K562 (cell line): ENCODE results near the gene RCHY1. TPM values are rescaled to one million over a fixed set of nuclear protein-coding genes. Genes with fewer than 3 reads are reported as not detected.

Source experiments
- ATAC-seq: fragments of 200-7000 bp; cut with Tn5 transposase; 3 replicates; pipeline ENCODE4 v1.9.1; 2020; ENCODE audit warnings: moderate library complexity
- BruUV-seq: library from RNA; stranded (reverse); fragments of 400-500 nt; replicated peaks from 2 replicates; lab custom pipeline; 2021; lab: Mats Ljungman, UMichigan
- CTCF ChIA-PET: fragments of 300-600 bp; formaldehyde crosslinking; extraction: SDS; loops from one replicate; lab custom pipeline; 2021; ENCODE audit warnings: low intra/inter-chr PET ratio; lab: Yijun Ruan, JAX
- POLR2A ChIA-PET: fragments of 300-600, 350-650 bp; sonication (Branson Sonifier 250); formaldehyde crosslinking; extraction: SDS; loops from one replicate; lab custom pipeline; 2021; ENCODE audit warnings: antibody characterized with exemption, inconsistent platforms; lab: Yijun Ruan, JAX
- DNase-seq, 4 experiments: peaks; one replicate each; pipeline versions ENCODE4 v3.0.0 to v3.0.0-alpha.2; 2011 to 2018; ENCODE audit warnings: low spot score in 3 of 4, mixed read lengths in 3 of 4; ENCODE audit errors: extremely low read depth in 1 of 4
- FAIRE-seq: peaks from 2 replicates; lab custom pipeline; 2011; peaks lifted over from hg19 to GRCh38; lab: Jason Lieb, UNC
- H2AFZ ChIP-seq: 2 replicates; pipeline ENCODE4 v1.6.0; 2011; ENCODE audit warnings: low read depth, low read length, control low read depth, inconsistent platforms
- H3K27ac ChIP-seq: fragments of 200-600 bp; 3 replicates; pipeline ENCODE4 v1.8.0; 2011; ENCODE audit warnings: low read depth, mild to moderate bottlenecking, control low read depth, inconsistent platforms, low read length, moderate library complexity, mixed read lengths; ENCODE audit errors: extremely low read depth
- H3K27me3 ChIP-seq, 2 experiments: fragments of 300-600 bp in 1 of 2; 2 replicates in 1 of 2; 3 replicates in 1 of 2; pipeline versions ENCODE4 v1.6.0 to v1.8.0; 2011; ENCODE audit warnings: inconsistent platforms in 2 of 2, low read length in 2 of 2, mild to moderate bottlenecking in 1 of 2, mixed read lengths in 1 of 2, moderate library complexity in 1 of 2; ENCODE audit not compliant: control insufficient read depth in 2 of 2, insufficient read depth in 2 of 2
- H3K36me3 ChIP-seq: fragments of 300-600 bp; 3 replicates; pipeline ENCODE4 v1.8.0; 2011; ENCODE audit warnings: mild to moderate bottlenecking, low read length, inconsistent platforms; ENCODE audit not compliant: control insufficient read depth, insufficient read depth
- H3K4me1 ChIP-seq, 2 experiments: fragments of 200-600 bp in 1 of 2; replicated peaks in 1 of 2; 2 replicates in 1 of 2; 3 replicates in 1 of 2; pipeline versions ENCODE4 v1.5.1 to v1.8.0; 2011; ENCODE audit warnings: inconsistent platforms in 2 of 2, low read length in 2 of 2, mild to moderate bottlenecking in 1 of 2, mixed read lengths in 1 of 2, moderate library complexity in 1 of 2; ENCODE audit not compliant: control insufficient read depth in 2 of 2, insufficient read depth in 2 of 2
- H3K4me2 ChIP-seq: 2 replicates; pipeline ENCODE4 v1.6.1; 2011; ENCODE audit warnings: low read length, control low read depth, inconsistent platforms, mixed read lengths; ENCODE audit not compliant: insufficient read depth
- H3K4me3 ChIP-seq: fragments of 200-600 bp; sonication (generic), shearing (Covaris generic); 2 replicates; pipeline ENCODE4 v1.5.1; 2016; ENCODE audit warnings: control low read depth, inconsistent platforms
- H3K79me2 ChIP-seq: fragments of 200-600 bp; 3 replicates; pipeline ENCODE4 v1.8.0; 2011; ENCODE audit warnings: low read length, inconsistent platforms; ENCODE audit not compliant: control insufficient read depth, insufficient read depth
- H3K9ac ChIP-seq, 2 experiments: 2 replicates each; pipeline versions ENCODE4 v1.6.0 to v1.6.1; 2011; ENCODE audit warnings: low read depth in 2 of 2, low read length in 2 of 2, control low read depth in 1 of 2, inconsistent platforms in 1 of 2, mild to moderate bottlenecking in 1 of 2, mixed read lengths in 1 of 2; ENCODE audit not compliant: insufficient read depth in 1 of 2
- H3K9me1 ChIP-seq: one replicate; pipeline ENCODE4 v1.6.0; 2011; ENCODE audit warnings: inconsistent platforms, mild to moderate bottlenecking, low read length, moderate library complexity; ENCODE audit not compliant: control insufficient read depth, insufficient read depth
- H3K9me3 ChIP-seq: replicated peaks from 2 replicates; pipeline ENCODE4 v1.5.1; 2011; ENCODE audit warnings: low read depth, low read length, inconsistent platforms; ENCODE audit not compliant: control insufficient read depth, insufficient read depth
- H4K20me1 ChIP-seq: replicated peaks from 2 replicates; pipeline ENCODE4 v1.6.1; 2011; ENCODE audit warnings: low read length, inconsistent platforms, mixed read lengths; ENCODE audit not compliant: control insufficient read depth, insufficient read depth
- CEBPB ChIP-seq: fragments of 450-650 bp; IDR thresholded peaks from 2 replicates; pipeline ENCODE4 v1.6.1; 2016; ENCODE audit warnings: missing genetic modification characterization, missing compliant biosample characterization
- CEBPG ChIP-seq, 3 experiments: fragments of 200-800 bp in 1 of 3; sonication (Bioruptor generic) in 1 of 3; sonication (generic) in 1 of 3; formaldehyde crosslinking in 1 of 3; IDR thresholded peaks in 2 of 3; conservative IDR thresholded peaks in 1 of 3; 2 replicates each; pipeline versions ENCODE4 v1.6.1 to v1.8.0; 2016 to 2022; ENCODE audit warnings: missing compliant biosample characterization in 2 of 3, missing genetic modification characterization in 2 of 3, mild to moderate bottlenecking in 1 of 3, missing genetic modification reagents in 1 of 3
- CTCF ChIP-seq, 3 experiments: IDR thresholded peaks in 2 of 3; conservative IDR thresholded peaks in 1 of 3; 2 replicates each; pipeline ENCODE4 v1.5.1; 2011 to 2012; ENCODE audit warnings: low read length in 3 of 3, mild to moderate bottlenecking in 3 of 3, control low read depth in 2 of 3, improper control_type of control experiment in 1 of 3, inconsistent platforms in 1 of 3, low read depth in 1 of 3, mixed read lengths in 1 of 3, moderate library complexity in 1 of 3; ENCODE audit not compliant: insufficient read depth in 2 of 3
- GTF2E2 ChIP-seq: fragments of 200-800 bp; sonication (Bioruptor generic); IDR thresholded peaks from 2 replicates; pipeline ENCODE4 v1.6.1; 2016; ENCODE audit warnings: missing genetic modification characterization, missing compliant biosample characterization
- HCFC1 ChIP-seq: IDR thresholded peaks from 2 replicates; pipeline ENCODE4 v1.6.1; 2012; ENCODE audit warnings: low read depth, low read length, improper control_type of control experiment
- HIVEP1 ChIP-seq: fragments of 250-450 bp; sonication (Bioruptor Pico); IDR thresholded peaks from 2 replicates; pipeline ENCODE4 v1.4.0; 2020; ENCODE audit warnings: mild to moderate bottlenecking
- KDM5B ChIP-seq: fragments of 200-600 bp; sonication (generic); IDR thresholded peaks from 2 replicates; pipeline ENCODE4 v1.6.1; 2012; ENCODE audit warnings: low read depth, mild to moderate bottlenecking, moderate library complexity, low read length, control low read depth, inconsistent platforms; ENCODE audit not compliant: insufficient replicate concordance
- WGBS: fragments of 100-300 bp; shearing (Covaris generic); methylation state at CpG from one replicate; pipeline ENCODE4 v1.1.6; 2016; ENCODE audit warnings: low coverage, mixed read lengths; ENCODE audit not compliant: insufficient coverage; ENCODE audit errors: missing lambda C conversion rate; 5-methylcytosine and 5-hydroxymethylcytosine counted together
- in situ Hi-C: fragments of 300-500 bp; cut with MboI; formaldehyde crosslinking; loops from 4 replicates; pipeline ENCODE4 v1.15.0; 2018; ENCODE audit warnings: inconsistent platforms, mixed read lengths
- intact Hi-C: fragments of 100-400 bp; cut with micrococcal nuclease; formaldehyde crosslinking; loops from 2 replicates; pipeline ENCODE4 v1.14.2; 2022
- polyA plus RNA-seq, 8 experiments: library from polyadenylated mRNA; depleted of rRNA in 4 of 8; stranded (reverse) in 5 of 8; unstranded in 3 of 8; fragments of >200 nt; fragmentation: Nextera tagmentation in 2 of 8; fragmentation: Illumina TruSeq in 1 of 8; extraction: Ambion mirVana in 2 of 8; extraction: Trizol in 1 of 8; gene quantifications; 2 replicates each; pipeline versions ENCODE4 v1.2.1 to v1.2.3, GENCODE V29; 2011 to 2014; ENCODE audit warnings: inconsistent platforms in 1 of 8, missing spikeins in 1 of 8
- total RNA-seq, 7 experiments: library from RNA; depleted of rRNA in 6 of 7; stranded (reverse); fragments of >200 nt in 6 of 7; fragmentation: Illumina TruSeq in 2 of 7; extraction: Trizol in 2 of 7; gene quantifications; 2 replicates each; pipeline versions ENCODE4 v1.2.1 to v1.2.3, GENCODE V29; 2011 to 2021; ENCODE audit warnings: low replicate concordance in 1 of 7

The RCHY1 gene
- total and polyA plus RNA-seq, 9 of the 15 experiments (the other 6 are each of a cell fraction or from before 2014, with no cell fraction given): 27.3 to 85.1 (median 45.9) TPM

- H3K9ac ChIP-seq: no peak overlapping the region
- DNase-seq: no peak
- H3K27ac ChIP-seq: no peak overlapping the region
- H3K9me3 ChIP-seq: no peaks in the 10 kb centered on the region
- no peaks in the 10 kb centered on the region for H3K9me1 ChIP-seq
- H4K20me1 ChIP-seq: no peaks in the 10 kb centered on the region
- TF ChIP-seq CEBPB: peak; percentile 68
- no peak for TF ChIP-seq KDM5B
- TF ChIP-seq CEBPG (CRISPR knock-in tag; IDR thresholded peaks at IDR 0.05): no peak
- peak in 1 of 2 experiments; percentile 13; a peak in 1 of 4 replicates for TF ChIP-seq CEBPG (tag; conservative IDR thresholded peaks at IDR 0.05 in 1 of 2, IDR thresholded peaks at IDR 0.05 in 1 of 2)
- TF ChIP-seq HIVEP1 (CRISPR knock-in tag): no peak
- intact Hi-C loops: no loop called here
- ChIA-PET POLR2A (interaction anchor here (1.6 kb wide), 1 partner anchor 20 kb away, joined by 6 read pairs; the partner anchor contains the start of genes RCHY1 and THAP6), CTCF (no interaction called here)
- H3K4me3 ChIP-seq: no peak overlapping the region
- no peaks in the 10 kb centered on the region for H3K27me3 ChIP-seq
- H3K4me1 ChIP-seq: peaks cover 0 to 3% of the 10 kb centered on the region in 2 experiments; a peak in 1 of 5 replicates
- no peak for ATAC-seq
- no peak overlapping the region for H2AFZ ChIP-seq
- H3K36me3 ChIP-seq: peaks cover 73% of the 10 kb centered on the region
- H3K4me2 ChIP-seq: no peak overlapping the region
- BruUV-seq: no TSS peak
- H3K79me2 ChIP-seq: peaks cover 39% of the 10 kb centered on the region
- WGBS: 67% methylated on average over 1 of the region's 1 CpG
- no peak for FAIRE-seq
- in situ Hi-C loops: no loop called here
Observed at GRCh38 chr4:75494563-75494962, 19.6 kb downstream of the RCHY1 start.

GRCh38 chr4:75490155-75490554 lies 24.0 kb downstream of the RCHY1 start:
- Histone ChIP-seq H3K9me1 (no peaks in the 10 kb centered on the region), H3K27ac (no peak overlapping the region), H3K4me2 (no peak overlapping the region), H3K4me3 (no peak overlapping the region), H3K27me3 (no peaks in the 10 kb centered on the region)
- ATAC-seq (peak; percentile 60), FAIRE-seq (peak; percentile 19)
- WGBS: 52% methylated on average over 2 of the region's 2 CpGs
- BruUV-seq: no TSS peak
- in situ Hi-C loops: no loop called here
- TF ChIP-seq HCFC1 (no peak), CTCF (IDR thresholded peaks at IDR 0.05 in 2 of 3, conservative IDR thresholded peaks at IDR 0.05 in 1 of 3; ENCODE audit: insufficient read depth in 2 of 3, low read depth in 1 of 3, low read length in 3 of 3) (peak in 1 of 3 experiments; percentile 44; a peak in 2 of 6 replicates), GTF2E2 (tag) (no peak)
- TF ChIP-seq, all 486 proteins: peak for 1
- no peaks in the 10 kb centered on the region for H4K20me1 ChIP-seq
- CTCF ChIA-PET: interaction anchor here (1.3 kb wide), 1 partner anchor 616 kb away, joined by 4 read pairs; no protein-coding TSS in a partner anchor
- H3K79me2 ChIP-seq: 0 out of 3 replicates have a peak, but pooled peaks cover 4% of the 10 kb centered on the region
- H3K36me3 ChIP-seq: peaks cover 77% of the 10 kb centered on the region
- no peak overlapping the region for H3K9ac ChIP-seq
- no peak for DNase-seq
- intact Hi-C loops: no loop called here
- no peak overlapping the region for H2AFZ ChIP-seq
- no peaks in the 10 kb centered on the region for H3K9me3 ChIP-seq
- POLR2A ChIA-PET: interaction anchor here (0.7 kb wide), 1 partner anchor 114 kb away, joined by 3 read pairs; no protein-coding TSS in a partner anchor
- no peaks in the 10 kb centered on the region; a peak in 1 of 5 replicates for H3K4me1 ChIP-seq
